ENCODE data around the gene HDGFL2. TPM values are rescaled to one million over a fixed set of nuclear protein-coding genes. Genes with fewer than 3 reads are reported as not detected.

The HDGFL2 gene
- total and polyA plus RNA-seq, 12 donors, result 22.0 to 74.7 (median 35.7) TPM

GRCh38 chr19:4442819-4443146 lies 29.3 kb upstream of the HDGFL2 start:
- Histone ChIP-seq H3K27me3 (no peaks in the 10 kb centered on the region), H3K4me1 (replicated peaks in 1 of 2) (peaks cover 19 to 32% of the 10 kb centered on the region in 2 donors), H3K36me3 (replicated peaks in 1 of 2) (peaks cover 0 to 41% of the 10 kb centered on the region in 2 donors), H3K4me3 (no peak overlapping the region), H3K27ac (no peak overlapping the region), H3K9me3 (replicated peaks in 1 of 3) (no peaks in the 10 kb centered on the region)
- intact Hi-C loops (cut with DNase I), result no loop called here
- DNase-seq, result no peak
- 64 to 93% (median 86%) methylated on average over 3 to 10 of the region's 10 CpGs for WGBS, 4 donors
- TF ChIP-seq POLR2A (IDR thresholded peaks at IDR 0.05), result no peak
- TF ChIP-seq CTCF (IDR thresholded peaks at IDR 0.05), result no peak

- Histone ChIP-seq H3K4me1 (replicated peaks in 1 of 2) (peaks cover 23 to 36% of the 10 kb centered on the region in 2 donors), H3K27ac (no peak overlapping the region), H3K27me3 (no peaks in the 10 kb centered on the region), H3K4me3 (no peak overlapping the region), H3K9me3 (replicated peaks in 1 of 3) (no peaks in the 10 kb centered on the region), H3K36me3 (replicated peaks in 1 of 2) (peaks cover 0 to 45% of the 10 kb centered on the region in 2 donors)
- no peak for DNase-seq
- 88 to 94% (median 88%) methylated on average over 12 to 15 of the region's 15 CpGs for WGBS, 4 donors
- TF ChIP-seq POLR2A (IDR thresholded peaks at IDR 0.05) (no peak), CTCF (IDR thresholded peaks at IDR 0.05) (no peak)
- intact Hi-C loops (cut with DNase I), result no loop called here
These were observed 28.9 kb upstream of the HDGFL2 start for GRCh38 chr19:4443188-4443587.

GRCh38 chr19:4443966-4444764 lies 27.9 kb upstream of the HDGFL2 start:
- intact Hi-C loops (cut with DNase I), result no loop called here

More at GRCh38 chr19:4443966-4444764, 27.9 kb upstream of the HDGFL2 start:
- peak in 2 of 7 donors; percentile 35 to 39 for DNase-seq
- no peaks in the 10 kb centered on the region for H3K9me3 ChIP-seq (replicated peaks in 1 of 3)
- TF ChIP-seq POLR2A (IDR thresholded peaks at IDR 0.05) (no peak), CTCF (IDR thresholded peaks at IDR 0.05) (no peak)
- no peak overlapping the region for H3K4me3 ChIP-seq
- H3K36me3 ChIP-seq (replicated peaks in 1 of 2), result peaks cover 0 to 55% of the 10 kb centered on the region in 2 donors
- peaks cover 33 to 45% of the 10 kb centered on the region in 2 donors for H3K4me1 ChIP-seq (replicated peaks in 1 of 2)
- H3K27ac ChIP-seq, result peak overlapping the region in 1 of 5 donors; percentile 94
- H3K27me3 ChIP-seq, result no peaks in the 10 kb centered on the region
- WGBS, 4 donors, result 76 to 85% (median 80%) methylated on average over 8 to 20 of the region's 20 CpGs

Measured in adrenal gland (tissue), 12 donors.